ENCODE results near the gene THBS4. TPM values are rescaled to one million over a fixed set of nuclear protein-coding genes. Genes with fewer than 3 reads are reported as not detected.

The THBS4 gene
- total and polyA plus RNA-seq, 9 of the 15 experiments (the other 6 are each of a cell fraction or from before 2014, with no cell fraction given) = 0.07 to 0.08 TPM; not detected in 7

DNA sequence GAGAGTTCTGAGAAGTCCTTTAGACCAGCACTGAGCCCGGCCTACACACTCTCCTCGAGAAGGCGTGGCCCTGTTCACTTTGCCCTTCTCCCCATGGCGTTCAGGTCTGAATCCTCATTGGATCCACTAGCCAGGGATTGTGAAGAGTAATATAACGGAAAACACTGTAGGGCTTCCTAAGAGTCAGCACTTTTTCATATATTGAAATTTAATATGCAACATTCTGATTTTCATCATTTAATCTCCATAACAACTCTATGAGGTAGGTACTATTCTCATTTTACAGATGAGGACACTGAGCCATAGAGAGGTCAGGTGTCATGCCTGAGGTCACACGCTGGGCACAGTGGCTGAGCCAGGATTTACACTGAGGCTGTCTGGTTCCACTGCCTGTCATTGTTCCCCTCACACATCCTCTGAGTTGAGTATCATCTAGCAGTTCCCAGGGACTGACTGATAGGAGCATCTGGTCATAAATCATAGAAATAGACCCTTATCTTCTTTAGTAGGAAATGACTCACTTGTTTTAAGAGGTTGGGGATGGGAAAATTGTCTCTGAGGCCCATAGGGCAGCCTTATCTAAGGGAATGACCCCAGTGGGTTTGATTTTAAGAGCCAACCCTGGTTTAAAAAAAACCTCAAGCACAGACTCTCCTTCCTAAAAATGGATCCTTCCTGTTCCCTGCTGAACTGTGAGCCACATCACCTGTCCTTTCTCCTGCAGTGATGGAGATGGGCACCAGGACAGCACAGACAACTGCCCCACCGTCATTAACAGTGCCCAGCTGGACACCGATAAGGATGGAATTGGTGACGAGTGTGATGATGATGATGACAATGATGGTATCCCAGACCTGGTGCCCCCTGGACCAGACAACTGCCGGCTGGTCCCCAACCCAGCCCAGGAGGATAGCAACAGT, 41.2 kb downstream of the THBS4 start (continued):
- peak; percentile 41; the same call in 1 of the 2 replicates for TF ChIP-seq LEF1 (IDR thresholded peaks at IDR 0.05)
- TF ChIP-seq TCF3 (CRISPR knock-in tag; IDR thresholded peaks at IDR 0.05) = peak; percentile 53
- TF ChIP-seq NFXL1 (CRISPR knock-in tag; IDR thresholded peaks at IDR 0.05) = no peak
- TF ChIP-seq ZNF518B (CRISPR knock-in tag; IDR thresholded peaks at IDR 0.05) = no peak
- TF ChIP-seq TEAD1 (CRISPR knock-in tag; IDR thresholded peaks at IDR 0.05) = peak in 1 of 2 experiments; percentile 69; a peak in 2 of 4 replicates
- TF ChIP-seq, protein P1, sequence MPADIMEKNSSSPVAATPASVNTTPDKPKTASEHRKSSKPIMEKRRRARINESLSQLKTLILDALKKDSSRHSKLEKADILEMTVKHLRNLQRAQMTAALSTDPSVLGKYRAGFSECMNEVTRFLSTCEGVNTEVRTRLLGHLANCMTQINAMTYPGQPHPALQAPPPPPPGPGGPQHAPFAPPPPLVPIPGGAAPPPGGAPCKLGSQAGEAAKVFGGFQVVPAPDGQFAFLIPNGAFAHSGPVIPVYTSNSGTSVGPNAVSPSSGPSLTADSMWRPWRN (IDR thresholded peaks at IDR 0.05; ENCODE audit: low read depth) = peak; percentile 82
- no peak for TF ChIP-seq GABPB1 (CRISPR knock-in tag; IDR thresholded peaks at IDR 0.05)
- TF ChIP-seq RNF219 (CRISPR knock-in tag; IDR thresholded peaks at IDR 0.05) = no peak
- peak in 1 of 2 experiments; percentile 76; a peak in 2 of 4 replicates for TF ChIP-seq HDAC1 (IDR thresholded peaks at IDR 0.05)
- TF ChIP-seq PRPF4 (IDR thresholded peaks at IDR 0.05; ENCODE audit: insufficient read depth, low read depth, low read length, poor library complexity, severe bottlenecking) = no peak
- no peak for TF ChIP-seq ZNF354B (CRISPR knock-in tag; IDR thresholded peaks at IDR 0.05)
- TF ChIP-seq ARNT (IDR thresholded peaks at IDR 0.05) = no peak
- TF ChIP-seq ARID1B (IDR thresholded peaks at IDR 0.05) = peak; percentile 83
- no peak for TF ChIP-seq RBBP5 (IDR thresholded peaks at IDR 0.05; ENCODE audit: borderline replicate concordance, insufficient read depth, low read length, poor library complexity, severe bottlenecking)
- TF ChIP-seq ESRRB (CRISPR knock-in tag; IDR thresholded peaks at IDR 0.05; ENCODE audit: borderline replicate concordance) = no peak
- TF ChIP-seq FOXA3 (CRISPR knock-in tag; conservative IDR thresholded peaks at IDR 0.05 in 1 of 2, IDR thresholded peaks at IDR 0.05 in 1 of 2) = no peak
- no peak for TF ChIP-seq CBX2 (IDR thresholded peaks at IDR 0.05; ENCODE audit: insufficient read depth, low read length, poor library complexity, severe bottlenecking)
- TF ChIP-seq, protein P2, sequence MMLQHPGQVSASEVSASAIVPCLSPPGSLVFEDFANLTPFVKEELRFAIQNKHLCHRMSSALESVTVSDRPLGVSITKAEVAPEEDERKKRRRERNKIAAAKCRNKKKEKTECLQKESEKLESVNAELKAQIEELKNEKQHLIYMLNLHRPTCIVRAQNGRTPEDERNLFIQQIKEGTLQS (IDR thresholded peaks at IDR 0.05) = peak; percentile 72; the same call in 1 of the 2 replicates
- TF ChIP-seq, protein P2 (CRISPR knock-in tag; conservative IDR thresholded peaks at IDR 0.05) = no peak
